Duodenal mucosa (tissue), 2 donors: ENCODE measurements around the gene TRIM66.

ENCODE experiments used
- H3K27ac ChIP-seq: one replicate; pipeline ENCODE4 v1.7.0; 2013; ENCODE audit warnings: low read depth, low read length
- H3K27me3 ChIP-seq, 2 donors: one replicate each; pipeline ENCODE4 v1.7.0; 2013; ENCODE audit warnings: low read length in 2 of 2, control low read depth in 1 of 2; ENCODE audit not compliant: insufficient read depth in 2 of 2, control insufficient read depth in 1 of 2
- H3K36me3 ChIP-seq, 2 donors: one replicate each; pipeline ENCODE4 v1.7.0; 2013; ENCODE audit warnings: low read length in 2 of 2, control low read depth in 1 of 2; ENCODE audit not compliant: insufficient read depth in 2 of 2, control insufficient read depth in 1 of 2
- H3K4me1 ChIP-seq, 2 donors: one replicate each; pipeline ENCODE4 v1.7.0; 2013; ENCODE audit warnings: low read length in 2 of 2, control low read depth in 1 of 2; ENCODE audit not compliant: insufficient read depth in 2 of 2, control insufficient read depth in 1 of 2
- H3K4me3 ChIP-seq, 2 donors: one replicate each; pipeline ENCODE4 v1.7.0; 2013; ENCODE audit warnings: low read length in 2 of 2, low read depth in 1 of 2
- H3K9ac ChIP-seq, 2 donors: one replicate each; pipeline ENCODE4 v1.7.0; 2013; ENCODE audit warnings: low read length in 2 of 2, low read depth in 1 of 2
- H3K9me3 ChIP-seq, 2 donors: one replicate each; pipeline ENCODE4 v1.7.0; 2013; ENCODE audit warnings: low read length in 2 of 2, control low read depth in 1 of 2; ENCODE audit not compliant: control insufficient read depth in 1 of 2

TRIM66 gene

DNA sequence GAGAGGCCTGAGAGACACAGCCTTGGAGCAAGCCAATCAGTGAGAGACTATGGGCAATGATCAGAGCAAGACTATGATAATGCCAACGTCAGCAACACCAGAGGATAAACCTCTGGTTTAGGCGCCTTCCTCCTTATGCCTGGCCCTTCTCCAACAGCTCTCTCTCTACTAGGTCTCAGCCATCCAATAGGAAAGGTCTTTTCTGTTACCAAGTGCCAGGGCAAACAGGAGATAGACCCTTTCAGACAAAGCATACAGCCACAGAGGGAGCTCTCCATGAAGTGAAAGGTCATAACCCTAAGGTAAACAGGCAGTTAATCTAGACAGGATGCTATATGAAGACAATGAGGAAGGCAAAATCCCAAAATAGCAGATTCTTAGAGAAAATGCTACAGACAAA, 98.0 kb downstream of the TRIM66 start:
- Histone ChIP-seq H3K4me3 (no peak overlapping the region), H3K27ac (no peak overlapping the region), H3K9me3 (no peaks in the 10 kb centered on the region), H3K9ac (no peak overlapping the region), H3K27me3 (no peaks in the 10 kb centered on the region), H3K36me3 (no peaks in the 10 kb centered on the region), H3K4me1 (peaks cover 5 to 6% of the 10 kb centered on the region in 2 donors)

- no peaks in the 10 kb centered on the region for H3K27me3 ChIP-seq
- H3K36me3 ChIP-seq: no peaks in the 10 kb centered on the region
- peaks cover 5 to 6% of the 10 kb centered on the region in 2 donors for H3K4me1 ChIP-seq
- H3K9ac ChIP-seq: no peak overlapping the region
- no peak overlapping the region for H3K4me3 ChIP-seq
- no peak overlapping the region for H3K27ac ChIP-seq
- H3K9me3 ChIP-seq: no peaks in the 10 kb centered on the region
Measured at GRCh38 chr11:8584082-8584481, 98.4 kb downstream of the TRIM66 start.

DNA sequence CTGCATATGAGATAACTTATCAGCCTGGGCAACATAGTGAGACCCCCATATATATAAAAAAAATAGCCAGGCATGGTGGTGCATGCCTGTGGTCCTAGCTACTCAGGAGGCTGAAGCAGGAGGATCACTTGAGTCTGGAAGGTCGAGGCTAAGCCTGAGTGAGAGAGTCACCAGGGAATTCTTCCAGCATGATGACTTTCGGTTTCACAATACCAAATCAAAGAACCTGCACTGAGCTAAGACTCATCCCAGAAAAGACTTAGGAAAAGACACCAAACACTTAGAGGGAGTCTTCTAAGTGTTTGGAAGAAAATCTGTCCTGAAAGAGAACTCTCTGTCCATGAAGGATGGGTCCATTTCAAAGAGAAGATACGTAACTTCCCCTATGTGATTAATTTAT, 101.2 kb downstream of the TRIM66 start:
- H3K4me1 ChIP-seq: peaks cover 5 to 6% of the 10 kb centered on the region in 2 donors
- H3K27me3 ChIP-seq: no peaks in the 10 kb centered on the region

GRCh38 chr11:8577791-8578581, 104.5 kb downstream of the TRIM66 start:
- Histone ChIP-seq H3K27ac (no peak overlapping the region), H3K9ac (no peak overlapping the region), H3K27me3 (no peaks in the 10 kb centered on the region), H3K36me3 (no peaks in the 10 kb centered on the region), H3K4me3 (no peak overlapping the region), H3K9me3 (no peaks in the 10 kb centered on the region), H3K4me1 (no peaks in the 10 kb centered on the region)

More for the DNA sequence above, 101.2 kb downstream of the TRIM66 start:
- no peaks in the 10 kb centered on the region for H3K9me3 ChIP-seq
- no peaks in the 10 kb centered on the region for H3K36me3 ChIP-seq
- H3K27ac ChIP-seq: no peak overlapping the region
- H3K9ac ChIP-seq: no peak overlapping the region
- H3K4me3 ChIP-seq: no peak overlapping the region

DNA sequence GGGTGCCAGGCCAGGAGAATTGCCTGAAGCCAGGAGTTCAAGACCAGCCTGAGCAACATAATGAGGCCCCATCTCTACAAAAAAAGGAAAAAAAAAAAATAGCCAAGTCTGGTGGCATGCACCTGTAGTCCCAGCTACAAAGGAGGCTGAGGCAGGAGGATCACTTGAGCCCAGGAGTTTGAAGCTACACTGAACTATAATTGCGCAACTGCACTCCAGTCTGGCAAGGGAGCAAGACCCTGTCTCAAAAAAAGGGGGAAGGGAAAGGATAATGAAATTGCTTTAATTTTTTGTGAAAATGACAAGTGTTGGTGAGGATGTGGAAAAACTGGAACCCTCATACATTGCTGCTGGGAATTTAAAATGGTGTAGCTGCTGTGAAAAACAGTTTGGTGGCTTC, 107.7 kb downstream of the TRIM66 start:
- no peaks in the 10 kb centered on the region for H3K4me1 ChIP-seq
- H3K9ac ChIP-seq: no peak overlapping the region
- H3K4me3 ChIP-seq: no peak overlapping the region
- no peaks in the 10 kb centered on the region for H3K9me3 ChIP-seq
- no peak overlapping the region for H3K27ac ChIP-seq
- H3K27me3 ChIP-seq: peaks cover 0 to 3% of the 10 kb centered on the region in 2 donors
- H3K36me3 ChIP-seq: no peaks in the 10 kb centered on the region

GRCh38 chr11:8573777-8574176, 108.7 kb downstream of the TRIM66 start:
- Histone ChIP-seq H3K9me3 (no peaks in the 10 kb centered on the region), H3K27ac (no peak overlapping the region), H3K9ac (no peak overlapping the region), H3K36me3 (no peaks in the 10 kb centered on the region), H3K27me3 (peaks cover 0 to 3% of the 10 kb centered on the region in 2 donors), H3K4me3 (no peak overlapping the region), H3K4me1 (no peaks in the 10 kb centered on the region)

DNA sequence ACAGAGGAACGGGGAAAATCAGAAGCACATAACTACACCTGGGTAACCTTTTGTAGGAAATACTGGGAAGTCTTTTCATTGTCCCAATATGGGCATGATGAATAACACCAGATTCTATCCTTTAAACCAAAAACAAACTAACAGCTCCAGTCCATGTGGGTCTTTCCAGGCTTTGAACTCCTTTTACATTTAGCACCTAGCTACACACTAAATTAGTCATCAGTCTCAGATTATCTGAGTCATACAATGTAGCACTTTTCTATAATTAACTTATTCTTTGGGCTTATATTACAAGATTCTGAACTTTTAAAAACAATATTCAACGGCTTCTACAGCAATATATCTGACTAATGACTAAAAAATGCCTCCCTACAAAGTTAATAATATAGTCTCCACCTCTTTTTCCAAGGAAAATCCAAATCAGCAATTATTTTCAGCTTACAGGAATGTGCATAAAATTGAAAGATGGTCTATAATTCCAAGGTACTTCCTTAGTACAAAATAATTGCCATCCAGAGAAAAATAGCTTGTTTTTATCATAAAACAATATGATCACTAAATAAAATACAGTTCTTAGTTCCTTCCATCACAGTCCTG, 114.8 kb downstream of the TRIM66 start:
- no peaks in the 10 kb centered on the region for H3K9me3 ChIP-seq
- H3K27me3 ChIP-seq: peaks cover 0 to 3% of the 10 kb centered on the region in 2 donors
- no peak overlapping the region for H3K4me3 ChIP-seq
- H3K9ac ChIP-seq: no peak overlapping the region
- H3K27ac ChIP-seq: no peak overlapping the region
- H3K4me1 ChIP-seq: no peaks in the 10 kb centered on the region
- H3K36me3 ChIP-seq: no peaks in the 10 kb centered on the region

DNA sequence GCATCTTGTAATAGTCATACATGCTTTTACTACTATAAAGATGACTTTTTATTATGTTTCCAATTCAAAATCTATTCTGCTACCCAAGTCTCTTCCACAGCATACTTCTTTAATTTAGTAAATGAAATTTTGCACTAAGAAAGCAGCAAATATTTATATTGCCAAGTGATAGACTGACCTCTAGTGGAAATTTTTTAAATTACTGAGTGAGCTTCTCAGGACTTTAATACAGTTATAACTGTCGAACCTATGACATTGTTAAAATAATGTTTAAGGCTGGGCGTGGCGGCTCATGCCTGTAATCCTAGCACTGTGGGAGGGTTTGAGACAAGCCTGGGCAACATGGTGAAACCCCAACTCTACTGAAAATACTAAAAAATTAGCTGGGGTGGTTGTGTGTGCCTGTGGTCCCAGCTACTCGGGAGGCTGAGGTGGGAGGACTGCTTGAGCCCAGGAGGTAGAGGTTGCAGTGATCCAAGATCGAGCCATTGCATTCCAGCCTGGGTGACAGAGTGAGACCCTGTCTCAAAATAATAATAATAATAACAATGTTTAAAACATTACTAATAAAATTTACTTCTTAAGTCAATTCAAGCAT, 115.8 kb downstream of the TRIM66 start:
- H3K9ac ChIP-seq: no peak overlapping the region

GRCh38 chr11:8564526-8564925, 117.9 kb downstream of the TRIM66 start:
- Histone ChIP-seq H3K4me1 (no peaks in the 10 kb centered on the region), H3K27me3 (no peaks in the 10 kb centered on the region), H3K36me3 (no peaks in the 10 kb centered on the region), H3K9ac (no peak overlapping the region), H3K9me3 (peaks cover 0 to 8% of the 10 kb centered on the region in 2 donors), H3K4me3 (no peak overlapping the region), H3K27ac (no peak overlapping the region)

More for the DNA sequence above, 115.8 kb downstream of the TRIM66 start:
- Histone ChIP-seq H3K4me3 (no peak overlapping the region), H3K9me3 (peaks cover 0 to 1% of the 10 kb centered on the region in 2 donors), H3K27ac (no peak overlapping the region), H3K36me3 (no peaks in the 10 kb centered on the region), H3K27me3 (peaks cover 0 to 3% of the 10 kb centered on the region in 2 donors), H3K4me1 (no peaks in the 10 kb centered on the region)
